NB4 (cell line): ENCODE results near the gene STAC.

Experiments used
- CTCF ChIP-seq: IDR thresholded peaks from one replicate; pipeline ENCODE4 v1.5.1; 2012; ENCODE audit warnings: low read depth, low read length
- POLR2A ChIP-seq: IDR thresholded peaks from 2 replicates; pipeline ENCODE4 v1.6.1; 2011; ENCODE audit warnings: mild to moderate bottlenecking; ENCODE audit not compliant: insufficient read length; ENCODE audit errors: extremely low read depth

GRCh38 chr3:36521007-36521379 is 140.7 kb downstream of the STAC start:
- TF ChIP-seq CTCF: no peak
- TF ChIP-seq POLR2A: no peak
